Endothelial cell of umbilical vein (primary cell): ENCODE data around the gene MYH9. TPM values are rescaled to one million over a fixed set of nuclear protein-coding genes. Genes with fewer than 3 reads are reported as not detected.

Source experiments
- BruUV-seq: library from RNA; stranded (reverse); fragments of 400-500 nt; replicated peaks from 2 replicates; lab custom pipeline; 2021; lab: Mats Ljungman, UMichigan
- CTCF ChIA-PET: fragments of 300-600, 350-600 bp; sonication (Branson Sonifier 250); formaldehyde crosslinking; loops from one replicate; lab custom pipeline; 2021; ENCODE audit warnings: antibody characterized with exemption, inconsistent platforms; lab: Charles Lee
- POLR2A ChIA-PET: fragments of 300-600, 350-600 bp; sonication (Branson Sonifier 250); formaldehyde crosslinking; loops from one replicate; lab custom pipeline; 2021; ENCODE audit warnings: antibody characterized with exemption, inconsistent platforms; lab: Charles Lee
- DNase-seq: peaks from one replicate; pipeline ENCODE4 v3.0.0-alpha.2; 2011; ENCODE audit warnings: low read depth, low spot score
- FAIRE-seq: peaks from 2 replicates; lab custom pipeline; 2011; peaks lifted over from hg19 to GRCh38; lab: Jason Lieb, UNC
- H2AFZ ChIP-seq: 2 replicates; pipeline ENCODE4 v1.6.0; 2012; ENCODE audit warnings: low read depth, low read length, control low read depth, inconsistent platforms
- H3K27ac ChIP-seq: 2 replicates; pipeline ENCODE4 v1.5.1; 2011; ENCODE audit warnings: low read depth, mild to moderate bottlenecking, control low read depth, low read length, moderate library complexity; ENCODE audit not compliant: insufficient read depth
- H3K27me3 ChIP-seq, 2 experiments: 2 replicates each; pipeline versions ENCODE4 v1.6.0 to v1.6.1; 2011; ENCODE audit warnings: low read length in 2 of 2, mixed read lengths in 1 of 2; ENCODE audit not compliant: control insufficient read depth in 2 of 2, insufficient read depth in 2 of 2
- H3K36me3 ChIP-seq, 2 experiments: 2 replicates in 1 of 2; 3 replicates in 1 of 2; pipeline ENCODE4 v1.5.1; 2011; ENCODE audit warnings: low read length in 2 of 2, mild to moderate bottlenecking in 1 of 2, moderate library complexity in 1 of 2; ENCODE audit not compliant: control insufficient read depth in 2 of 2, insufficient read depth in 2 of 2; ENCODE audit errors: extremely low read depth in 1 of 2
- H3K4me1 ChIP-seq: 3 replicates; pipeline ENCODE4 v1.5.1; 2011; ENCODE audit warnings: mild to moderate bottlenecking, low read length; ENCODE audit not compliant: control insufficient read depth, insufficient read depth; ENCODE audit errors: extremely low read depth
- H3K4me2 ChIP-seq: 2 replicates; pipeline ENCODE4 v1.6.1; 2011; ENCODE audit warnings: low read length, control low read depth, mixed read lengths; ENCODE audit not compliant: insufficient read depth
- H3K4me3 ChIP-seq, 3 experiments: fragments of 200-600 bp in 1 of 3; sonication (generic), shearing (Covaris generic) in 1 of 3; replicated peaks in 1 of 3; 2 replicates each; pipeline ENCODE4 v1.5.1; 2011 to 2016; ENCODE audit warnings: control low read depth in 3 of 3, low read length in 3 of 3, mild to moderate bottlenecking in 2 of 3, inconsistent platforms in 1 of 3, low read depth in 1 of 3, moderate library complexity in 1 of 3; ENCODE audit not compliant: insufficient read depth in 1 of 3
- H3K79me2 ChIP-seq: 2 replicates; pipeline ENCODE4 v1.6.0; 2012; ENCODE audit warnings: low read length, inconsistent platforms; ENCODE audit not compliant: control insufficient read depth, insufficient read depth
- H3K9ac ChIP-seq: replicated peaks from 2 replicates; pipeline ENCODE3; 2011; ENCODE audit warnings: low read length, control low read depth; ENCODE audit not compliant: insufficient read depth; ENCODE audit errors: extremely low read depth
- H3K9me1 ChIP-seq: replicated peaks from 3 replicates; pipeline ENCODE4 v1.6.0; 2011; ENCODE audit warnings: mild to moderate bottlenecking, low read length; ENCODE audit not compliant: control insufficient read depth, insufficient read depth; ENCODE audit errors: extremely low read depth
- H3K9me3 ChIP-seq: replicated peaks from 2 replicates; pipeline ENCODE4 v1.5.1; 2012; ENCODE audit warnings: low read length, inconsistent platforms; ENCODE audit not compliant: control insufficient read depth, insufficient read depth
- H4K20me1 ChIP-seq: replicated peaks from 2 replicates; pipeline ENCODE3; 2011; ENCODE audit warnings: mild to moderate bottlenecking, low read length; ENCODE audit not compliant: control insufficient read depth, insufficient read depth; ENCODE audit errors: extremely low read depth
- EZH2 ChIP-seq: IDR thresholded peaks from 2 replicates; pipeline ENCODE4 v1.6.1; 2012; ENCODE audit warnings: borderline replicate concordance, low read depth, mild to moderate bottlenecking, moderate library complexity, low read length, inconsistent platforms; ENCODE audit not compliant: severe bottlenecking
- FOS ChIP-seq: IDR thresholded peaks from 2 replicates; pipeline ENCODE4 v1.6.1; 2011; ENCODE audit warnings: mild to moderate bottlenecking, low read length, moderate library complexity, borderline replicate concordance; ENCODE audit not compliant: insufficient read depth
- GATA2 ChIP-seq: IDR thresholded peaks from 2 replicates; pipeline ENCODE4 v1.7.0; 2011; ENCODE audit warnings: low read depth, mild to moderate bottlenecking, moderate library complexity, mixed read lengths, low read length; ENCODE audit not compliant: insufficient read length, insufficient read depth
- JUN ChIP-seq: IDR thresholded peaks from 2 replicates; pipeline ENCODE4 v1.6.1; 2011; ENCODE audit warnings: borderline replicate concordance, low read depth; ENCODE audit not compliant: insufficient read length, insufficient read depth
- MYC ChIP-seq: IDR thresholded peaks from one replicate; pipeline ENCODE4 v1.6.1; 2011; ENCODE audit warnings: mild to moderate bottlenecking, low read depth, low read length
- POLR2A ChIP-seq: IDR thresholded peaks from 2 replicates; pipeline ENCODE4 v1.6.1; 2012; ENCODE audit warnings: low read depth, mild to moderate bottlenecking, control low read depth, low read length
- POLR2AphosphoS5 ChIP-seq: IDR thresholded peaks from 2 replicates; pipeline ENCODE4 v1.6.1; 2012; ENCODE audit warnings: low read depth, mild to moderate bottlenecking, control low read depth, low read length, moderate library complexity; ENCODE audit not compliant: insufficient read depth
- dilution Hi-C: fragments of 300-500 bp; cut with MboI; formaldehyde crosslinking; loops from one replicate; pipeline ENCODE4 v1.15.0; 2019; ENCODE audit warnings: low sequenced_read_pairs; ENCODE audit not compliant: extremely low pct_ligation_motif_present
- intact Hi-C: fragments of 100-400 bp; cut with micrococcal nuclease; formaldehyde crosslinking; loops from one replicate; pipeline ENCODE4 v1.10.0; 2022
- polyA plus RNA-seq, 4 experiments: library from polyadenylated mRNA; depleted of rRNA in 3 of 4; stranded (reverse) in 3 of 4; unstranded in 1 of 4; fragments of >200 nt; gene quantifications; 2 replicates each; pipeline versions ENCODE4 v1.2.1 to v1.2.3, GENCODE V29; 2011 to 2012; ENCODE audit warnings: missing spikeins in 1 of 4
- total RNA-seq: library from RNA; stranded (reverse); gene quantifications from 2 replicates; pipeline ENCODE4 v1.2.3, GENCODE V29; 2021
- TF ChIP-seq, protein P1 (sequence below), 2 donors: IDR thresholded peaks; 1 replicate in 1 of 2; 2 replicates in 1 of 2; pipeline ENCODE4 v1.5.1; 2011; ENCODE audit warnings: low read length in 2 of 2, mild to moderate bottlenecking in 2 of 2, moderate library complexity in 2 of 2, control low read depth in 1 of 2, inconsistent platforms in 1 of 2, low read depth in 1 of 2; ENCODE audit not compliant: insufficient read depth in 1 of 2; ENCODE audit errors: extremely low read depth in 1 of 2
- TF ChIP-seq, protein P2 (sequence below): IDR thresholded peaks from 2 replicates; pipeline ENCODE4 v1.6.1; 2011; ENCODE audit not compliant: insufficient read depth, insufficient read length

The MYH9 gene
- total and polyA plus RNA-seq, 2 donors (not counting 3 experiments of a cell fraction or from before 2014, with no cell fraction given), result 188 to 1,413 TPM

GRCh38 chr22:36319595-36320497, 67.9 kb downstream of the MYH9 start:
- Histone ChIP-seq H3K9me1 (no peaks in the 10 kb centered on the region), H3K9ac (no peak overlapping the region), H3K4me3 (no peak overlapping the region), H3K4me1 (peaks cover 47% of the 10 kb centered on the region), H3K9me3 (no peaks in the 10 kb centered on the region), H3K79me2 (peaks cover 80% of the 10 kb centered on the region), H2AFZ (no peak overlapping the region), H3K27me3 (no peaks in the 10 kb centered on the region), H4K20me1 (no peaks in the 10 kb centered on the region), H3K4me2 (no peak overlapping the region), H3K36me3 (peaks cover 67 to 73% of the 10 kb centered on the region in 2 experiments), H3K27ac (no peak overlapping the region)
- no peak for DNase-seq
- TSS peak; percentile 9 for BruUV-seq
- intact Hi-C loops (no loop called here), dilution Hi-C loops (no loop called here)
- peak; percentile 50 for TF ChIP-seq POLR2AphosphoS5
- no peak for TF ChIP-seq MYC
- no peak for FAIRE-seq
- ChIA-PET CTCF (interaction anchor here (1.5 kb wide), 1 partner anchor 150 kb away, joined by 4 read pairs; no protein-coding TSS in a partner anchor), POLR2A (no interaction called here)

GRCh38 chr22:36318442-36318841, 69.3 kb downstream of the MYH9 start:
- intact Hi-C loops, result no loop called here
- TF ChIP-seq EZH2 (no peak), GATA2 (no peak), JUN (no peak), MYC (no peak), POLR2AphosphoS5 (no peak), POLR2A (no peak), FOS (no peak)
- TF ChIP-seq, protein P1, sequence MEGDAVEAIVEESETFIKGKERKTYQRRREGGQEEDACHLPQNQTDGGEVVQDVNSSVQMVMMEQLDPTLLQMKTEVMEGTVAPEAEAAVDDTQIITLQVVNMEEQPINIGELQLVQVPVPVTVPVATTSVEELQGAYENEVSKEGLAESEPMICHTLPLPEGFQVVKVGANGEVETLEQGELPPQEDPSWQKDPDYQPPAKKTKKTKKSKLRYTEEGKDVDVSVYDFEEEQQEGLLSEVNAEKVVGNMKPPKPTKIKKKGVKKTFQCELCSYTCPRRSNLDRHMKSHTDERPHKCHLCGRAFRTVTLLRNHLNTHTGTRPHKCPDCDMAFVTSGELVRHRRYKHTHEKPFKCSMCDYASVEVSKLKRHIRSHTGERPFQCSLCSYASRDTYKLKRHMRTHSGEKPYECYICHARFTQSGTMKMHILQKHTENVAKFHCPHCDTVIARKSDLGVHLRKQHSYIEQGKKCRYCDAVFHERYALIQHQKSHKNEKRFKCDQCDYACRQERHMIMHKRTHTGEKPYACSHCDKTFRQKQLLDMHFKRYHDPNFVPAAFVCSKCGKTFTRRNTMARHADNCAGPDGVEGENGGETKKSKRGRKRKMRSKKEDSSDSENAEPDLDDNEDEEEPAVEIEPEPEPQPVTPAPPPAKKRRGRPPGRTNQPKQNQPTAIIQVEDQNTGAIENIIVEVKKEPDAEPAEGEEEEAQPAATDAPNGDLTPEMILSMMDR (IDR thresholded peaks at IDR 0.05; ENCODE audit: extremely low read depth in 1 of 2, insufficient read depth in 1 of 2, low read depth in 1 of 2, low read length in 2 of 2), result no peak
- TF ChIP-seq, protein P2, sequence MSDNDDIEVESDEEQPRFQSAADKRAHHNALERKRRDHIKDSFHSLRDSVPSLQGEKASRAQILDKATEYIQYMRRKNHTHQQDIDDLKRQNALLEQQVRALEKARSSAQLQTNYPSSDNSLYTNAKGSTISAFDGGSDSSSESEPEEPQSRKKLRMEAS, result no peak
- no peak for FAIRE-seq
- Histone ChIP-seq H3K4me1 (peaks cover 33% of the 10 kb centered on the region), H3K27ac (no peak overlapping the region), H3K27me3 (no peaks in the 10 kb centered on the region), H3K36me3 (peaks cover 64 to 67% of the 10 kb centered on the region in 2 experiments), H4K20me1 (no peaks in the 10 kb centered on the region), H3K9ac (no peak overlapping the region), H3K4me2 (no peak overlapping the region), H3K9me3 (no peaks in the 10 kb centered on the region), H3K9me1 (no peaks in the 10 kb centered on the region), H2AFZ (no peak overlapping the region), H3K4me3 (no peak overlapping the region), H3K79me2 (peaks cover 74% of the 10 kb centered on the region)
- no peak for DNase-seq
- ChIA-PET CTCF (interaction anchor here (1.3 to 1.5 kb wide), 2 partner anchors 152 to 168 kb away, joined by 4 to 6 read pairs; no protein-coding TSS in a partner anchor), POLR2A (no interaction called here)
- BruUV-seq, result no TSS peak
- dilution Hi-C loops, result no loop called here
